SU-DHL-6 (cell line): ENCODE results near the gene CDC20B.
A peak's percentile ranks its signal among the peaks of the same experiment; 100 is the strongest.

Experiments used
- H2AFZ ChIP-seq: fragments of 200-600 bp; sonication (generic); 2 replicates; pipeline ENCODE4 v1.6.1; 2014; ENCODE audit warnings: low read depth, mild to moderate bottlenecking, moderate library complexity, mixed read lengths, antibody characterized with exemption, low read length; ENCODE audit not compliant: severe bottlenecking
- H3F3A ChIP-seq: fragments of 200-600 bp; shearing (Covaris generic); 2 replicates; pipeline ENCODE4 v1.6.0; 2016; ENCODE audit warnings: antibody characterized with exemption, mild to moderate bottlenecking; ENCODE audit not compliant: insufficient read depth
- H3K27ac ChIP-seq: fragments of 200-600 bp; sonication (generic); 2 replicates; pipeline ENCODE4 v1.5.1; 2016; ENCODE audit warnings: low read depth, mild to moderate bottlenecking, low read length, moderate library complexity, mixed read lengths
- H3K27me3 ChIP-seq: fragments of 200-600 bp; sonication (generic), shearing (Covaris generic); 2 replicates; pipeline ENCODE4 v1.6.0; 2014; ENCODE audit warnings: mild to moderate bottlenecking, low read length
- H3K36me3 ChIP-seq: fragments of 200-600 bp; sonication (generic); 2 replicates; pipeline ENCODE4 v1.6.1; 2014; ENCODE audit warnings: mild to moderate bottlenecking, low read length, mixed read lengths
- H3K4me2 ChIP-seq: fragments of 300-600, 200-600 bp; shearing (Covaris generic), sonication (generic); 2 replicates; pipeline ENCODE4 v1.6.0; 2014; ENCODE audit warnings: low read length, low read depth, mild to moderate bottlenecking; ENCODE audit not compliant: poor library complexity, severe bottlenecking
- H3K4me3 ChIP-seq: fragments of 200-600 bp; sonication (generic); 2 replicates; pipeline ENCODE4 v1.5.1; 2014; ENCODE audit warnings: antibody characterized with exemption, low read length, mild to moderate bottlenecking, mixed read lengths; ENCODE audit not compliant: insufficient read depth, poor library complexity, severe bottlenecking
- H3K79me2 ChIP-seq: fragments of 200-600 bp; sonication (generic); 2 replicates; pipeline ENCODE4 v1.6.1; 2014; ENCODE audit warnings: mild to moderate bottlenecking, low read length, moderate library complexity; ENCODE audit not compliant: insufficient read depth
- H3K9ac ChIP-seq: fragments of 200-600 bp; sonication (generic); 2 replicates; pipeline ENCODE4 v1.7.0; 2014; ENCODE audit warnings: mild to moderate bottlenecking, low read length
- H3K9me2 ChIP-seq: fragments of 200-600 bp; sonication (generic); replicated peaks from 2 replicates; pipeline ENCODE4 v1.6.1; 2014; ENCODE audit warnings: low read length; ENCODE audit not compliant: insufficient read depth
- H3K9me3 ChIP-seq: fragments of 200-600 bp; sonication (generic); 2 replicates; pipeline ENCODE4 v1.6.1; 2014; ENCODE audit warnings: low read length, mixed read lengths; ENCODE audit not compliant: insufficient read depth
- H4K20me1 ChIP-seq: fragments of 200-600 bp; sonication (generic); 2 replicates; pipeline ENCODE4 v1.6.1; 2014; ENCODE audit warnings: low read depth, mild to moderate bottlenecking, antibody characterized with exemption, low read length, moderate library complexity, mixed read lengths
- EZH2phosphoT487 ChIP-seq: fragments of 200-600 bp; sonication (generic), shearing (Covaris generic); conservative IDR thresholded peaks from 2 replicates; pipeline ENCODE4 v1.6.1; 2018; ENCODE audit warnings: mild to moderate bottlenecking, antibody characterized with exemption, low read length, moderate library complexity, mixed read lengths
- TF ChIP-seq, protein P1 (sequence below): fragments of 200-600 bp; sonication (generic); IDR thresholded peaks from one replicate; pipeline ENCODE4 v1.5.1; 2017; ENCODE audit warnings: antibody characterized with exemption, mild to moderate bottlenecking, low read length, moderate library complexity; ENCODE audit not compliant: insufficient read depth, poor library complexity, severe bottlenecking

The CDC20B gene

DNA sequence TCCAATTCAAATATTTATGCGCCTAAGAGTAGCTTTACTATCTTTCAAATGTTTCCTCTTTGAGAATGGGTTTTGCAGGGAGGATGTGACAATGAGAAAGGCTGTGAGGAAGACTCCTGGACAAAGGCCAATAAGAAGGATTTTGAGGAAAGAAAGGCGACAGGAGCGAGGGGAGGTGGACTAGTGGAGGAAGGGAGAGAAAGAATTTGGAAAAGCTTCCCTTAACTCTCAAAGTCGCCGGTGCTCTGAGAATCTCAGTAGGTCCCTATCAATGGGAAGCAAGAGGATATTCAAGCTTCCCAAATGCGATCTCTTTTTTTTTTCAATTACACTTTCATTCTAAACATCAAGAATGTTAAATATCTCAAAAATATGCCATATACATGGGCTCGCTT lies 2.8 kb upstream of the CDC20B start:
- no peaks in the 10 kb centered on the region for H3K36me3 ChIP-seq
- no peaks in the 10 kb centered on the region for H3K79me2 ChIP-seq
- H3K9me3 ChIP-seq, result no peaks in the 10 kb centered on the region
- H3K4me3 ChIP-seq, result no peak overlapping the region
- H3K9ac ChIP-seq, result no peak overlapping the region
- H3K9me2 ChIP-seq, result no peaks in the 10 kb centered on the region
- peak overlapping the region; percentile 57 for H3K4me2 ChIP-seq
- no peak overlapping the region for H3K27ac ChIP-seq
- no peaks in the 10 kb centered on the region for H4K20me1 ChIP-seq
- H3K27me3 ChIP-seq, result no peaks in the 10 kb centered on the region
- H3F3A ChIP-seq, result peaks cover 6% of the 10 kb centered on the region; the same call in 1 of the 2 replicates
- no peak overlapping the region for H2AFZ ChIP-seq
- TF ChIP-seq, protein P1, sequence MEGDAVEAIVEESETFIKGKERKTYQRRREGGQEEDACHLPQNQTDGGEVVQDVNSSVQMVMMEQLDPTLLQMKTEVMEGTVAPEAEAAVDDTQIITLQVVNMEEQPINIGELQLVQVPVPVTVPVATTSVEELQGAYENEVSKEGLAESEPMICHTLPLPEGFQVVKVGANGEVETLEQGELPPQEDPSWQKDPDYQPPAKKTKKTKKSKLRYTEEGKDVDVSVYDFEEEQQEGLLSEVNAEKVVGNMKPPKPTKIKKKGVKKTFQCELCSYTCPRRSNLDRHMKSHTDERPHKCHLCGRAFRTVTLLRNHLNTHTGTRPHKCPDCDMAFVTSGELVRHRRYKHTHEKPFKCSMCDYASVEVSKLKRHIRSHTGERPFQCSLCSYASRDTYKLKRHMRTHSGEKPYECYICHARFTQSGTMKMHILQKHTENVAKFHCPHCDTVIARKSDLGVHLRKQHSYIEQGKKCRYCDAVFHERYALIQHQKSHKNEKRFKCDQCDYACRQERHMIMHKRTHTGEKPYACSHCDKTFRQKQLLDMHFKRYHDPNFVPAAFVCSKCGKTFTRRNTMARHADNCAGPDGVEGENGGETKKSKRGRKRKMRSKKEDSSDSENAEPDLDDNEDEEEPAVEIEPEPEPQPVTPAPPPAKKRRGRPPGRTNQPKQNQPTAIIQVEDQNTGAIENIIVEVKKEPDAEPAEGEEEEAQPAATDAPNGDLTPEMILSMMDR, result no peak
- TF ChIP-seq EZH2phosphoT487, result no peak

DNA sequence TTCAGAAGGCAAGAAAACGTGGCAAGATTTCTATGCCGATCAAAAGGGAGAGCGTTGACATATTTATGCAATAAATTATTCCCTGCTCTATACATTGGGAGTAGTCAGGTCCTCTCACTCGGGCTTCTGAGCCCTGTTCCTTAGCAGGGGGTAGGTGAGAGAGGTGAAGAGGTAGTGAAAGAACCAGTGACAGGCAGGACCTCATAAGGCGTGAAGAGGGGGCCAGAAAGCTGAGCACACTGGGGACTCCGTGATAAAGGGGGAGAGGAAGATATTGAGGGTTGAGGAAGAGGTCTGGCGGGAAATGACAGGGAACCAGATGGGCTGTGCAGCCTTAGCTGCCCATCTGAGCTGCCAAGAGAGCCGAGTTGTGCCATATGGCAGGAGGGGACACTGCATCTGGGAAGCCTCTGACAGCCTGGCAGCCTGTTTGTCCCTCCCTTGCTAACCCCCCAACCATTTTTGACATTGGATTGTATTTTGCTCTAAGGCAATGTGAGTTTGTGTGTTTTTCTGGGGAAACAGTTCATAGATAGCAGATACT lies 782 bp upstream of the CDC20B start:
- Histone ChIP-seq H4K20me1 (no peaks in the 10 kb centered on the region), H3K27me3 (no peaks in the 10 kb centered on the region), H3F3A (peaks cover 6% of the 10 kb centered on the region; the same call in 1 of the 2 replicates), H3K4me2 (peak overlapping the region; percentile 68), H3K9ac (peak overlapping the region; percentile 42), H3K27ac (no peak overlapping the region), H3K9me2 (no peaks in the 10 kb centered on the region), H3K79me2 (no peaks in the 10 kb centered on the region), H3K9me3 (no peaks in the 10 kb centered on the region), H3K4me3 (peak overlapping the region; percentile 44), H2AFZ (peak overlapping the region; percentile 78), H3K36me3 (no peaks in the 10 kb centered on the region)
- no peak for TF ChIP-seq EZH2phosphoT487
- TF ChIP-seq, protein P1, result no peak

DNA sequence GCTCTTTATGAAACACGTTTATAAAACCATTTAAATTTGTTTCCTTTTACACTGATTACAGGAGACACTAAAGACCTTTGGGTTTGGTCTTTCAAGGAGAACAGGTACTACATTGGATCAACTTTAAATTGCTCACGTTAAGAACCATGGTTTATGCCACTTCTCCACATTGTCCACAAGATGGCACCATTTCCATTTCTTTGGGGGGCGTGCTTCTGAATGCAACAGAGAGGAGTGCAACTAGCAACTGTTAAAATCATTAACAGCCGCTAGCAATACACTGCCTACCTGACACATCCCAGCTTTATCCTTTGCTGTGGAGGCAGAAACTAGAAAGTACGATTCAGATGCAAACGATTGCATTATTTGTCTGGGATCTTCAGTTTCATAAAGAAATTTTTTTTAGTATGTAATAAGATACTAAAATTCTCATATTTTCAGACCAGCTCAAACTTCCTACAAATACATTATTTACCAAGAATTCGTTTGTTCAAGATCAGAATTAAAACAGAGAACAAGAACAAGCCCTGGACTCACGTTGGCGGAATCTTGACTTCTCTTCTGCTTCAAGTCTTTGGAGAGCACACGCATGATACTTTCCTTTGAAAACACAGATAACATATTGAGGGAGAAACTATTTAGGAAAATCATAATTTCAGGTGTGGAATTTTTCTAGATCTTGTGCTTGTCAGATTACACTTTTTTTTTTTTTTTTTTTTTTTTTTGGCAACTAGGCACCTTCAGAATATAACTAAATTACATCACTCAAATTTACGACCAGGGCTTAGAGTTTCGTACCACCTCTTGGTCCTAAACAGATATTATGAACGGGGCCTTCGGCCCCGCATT lies 702 bp downstream of the CDC20B start:
- H3F3A ChIP-seq, result peaks cover 6% of the 10 kb centered on the region; the same call in 1 of the 2 replicates
- no peaks in the 10 kb centered on the region for H3K79me2 ChIP-seq
- H4K20me1 ChIP-seq, result no peaks in the 10 kb centered on the region
- peak overlapping the region; percentile 42 for H3K9ac ChIP-seq
- no peaks in the 10 kb centered on the region for H3K27me3 ChIP-seq
- H3K4me3 ChIP-seq, result peak overlapping the region; percentile 56
- no peak overlapping the region for H3K27ac ChIP-seq
- H3K9me2 ChIP-seq, result no peaks in the 10 kb centered on the region
- H3K36me3 ChIP-seq, result no peaks in the 10 kb centered on the region
- peak overlapping the region; percentile 75 for H2AFZ ChIP-seq
- H3K4me2 ChIP-seq, result peak overlapping the region; percentile 68
- TF ChIP-seq, protein P1, result peak; percentile 82
- TF ChIP-seq EZH2phosphoT487, result no peak
- H3K9me3 ChIP-seq, result no peaks in the 10 kb centered on the region
